Erythroblast (primary cell): ENCODE measurements around the gene PIP.

Experiments
- GATA1 ChIP-seq: IDR thresholded peaks from 2 replicates; pipeline ENCODE4 v1.6.1; 2011; ENCODE audit warnings: low read depth, mild to moderate bottlenecking, control low read depth, low read length, moderate library complexity
- POLR2A ChIP-seq: IDR thresholded peaks from 2 replicates; pipeline ENCODE4 v1.6.1; 2011; ENCODE audit warnings: mild to moderate bottlenecking, low read length

- TF ChIP-seq POLR2A, result no peak
- TF ChIP-seq GATA1, result no peak
Measured at GRCh38 chr7:143148050-143148449, 16.2 kb downstream of the PIP start.
